Activated CD4-positive, alpha-beta T cell treated with anti-CD3 and anti-CD28 coated beads, Interleukin-2, amount 50 U/mL, for 1 hour (primary cell): ENCODE data around the gene MN1.

ENCODE experiments used
- DNase-seq: peaks from one replicate; pipeline ENCODE4 v3.0.0-alpha.2; 2020

Gene MN1

DNA sequence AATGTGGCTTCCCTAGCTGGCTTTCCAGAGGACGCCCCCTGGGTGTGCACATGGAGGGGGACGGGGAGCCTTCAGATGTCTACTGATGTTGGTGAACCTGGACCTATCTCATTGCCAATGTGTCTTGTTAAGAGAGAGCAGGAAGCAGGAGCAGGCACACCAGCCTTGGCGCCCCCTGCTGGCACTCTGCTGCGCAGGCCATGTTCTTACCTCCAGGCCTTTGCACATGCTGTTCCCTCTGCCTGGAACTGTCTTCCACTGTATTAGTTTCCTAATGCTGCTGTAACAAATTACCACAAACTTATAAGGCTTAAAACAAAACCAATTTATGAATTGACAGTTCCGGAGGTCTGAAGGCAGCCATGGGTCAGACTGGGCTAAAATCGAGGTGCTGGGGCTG is 23.6 kb upstream of the MN1 start:
- DNase-seq: no peak

DNA sequence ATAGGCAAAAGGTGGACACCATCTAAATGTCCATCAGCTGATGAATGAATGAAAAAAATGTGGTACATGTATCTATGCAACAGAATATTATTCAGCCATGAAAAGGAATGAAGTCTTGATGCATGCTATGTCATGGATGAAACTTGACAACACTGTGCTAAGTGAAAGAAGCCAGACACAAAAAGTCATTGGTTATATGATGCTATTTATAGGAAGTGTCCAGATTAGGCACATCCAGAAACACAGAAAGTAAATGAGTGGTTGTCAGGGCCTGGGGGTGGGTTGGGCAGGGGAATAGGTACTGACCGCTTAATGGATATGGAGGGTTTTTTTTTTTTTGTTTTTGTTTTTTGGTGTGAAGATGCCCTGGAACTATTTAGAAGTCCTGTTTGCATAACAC is 21.7 kb upstream of the MN1 start:
- DNase-seq: no peak

DNA sequence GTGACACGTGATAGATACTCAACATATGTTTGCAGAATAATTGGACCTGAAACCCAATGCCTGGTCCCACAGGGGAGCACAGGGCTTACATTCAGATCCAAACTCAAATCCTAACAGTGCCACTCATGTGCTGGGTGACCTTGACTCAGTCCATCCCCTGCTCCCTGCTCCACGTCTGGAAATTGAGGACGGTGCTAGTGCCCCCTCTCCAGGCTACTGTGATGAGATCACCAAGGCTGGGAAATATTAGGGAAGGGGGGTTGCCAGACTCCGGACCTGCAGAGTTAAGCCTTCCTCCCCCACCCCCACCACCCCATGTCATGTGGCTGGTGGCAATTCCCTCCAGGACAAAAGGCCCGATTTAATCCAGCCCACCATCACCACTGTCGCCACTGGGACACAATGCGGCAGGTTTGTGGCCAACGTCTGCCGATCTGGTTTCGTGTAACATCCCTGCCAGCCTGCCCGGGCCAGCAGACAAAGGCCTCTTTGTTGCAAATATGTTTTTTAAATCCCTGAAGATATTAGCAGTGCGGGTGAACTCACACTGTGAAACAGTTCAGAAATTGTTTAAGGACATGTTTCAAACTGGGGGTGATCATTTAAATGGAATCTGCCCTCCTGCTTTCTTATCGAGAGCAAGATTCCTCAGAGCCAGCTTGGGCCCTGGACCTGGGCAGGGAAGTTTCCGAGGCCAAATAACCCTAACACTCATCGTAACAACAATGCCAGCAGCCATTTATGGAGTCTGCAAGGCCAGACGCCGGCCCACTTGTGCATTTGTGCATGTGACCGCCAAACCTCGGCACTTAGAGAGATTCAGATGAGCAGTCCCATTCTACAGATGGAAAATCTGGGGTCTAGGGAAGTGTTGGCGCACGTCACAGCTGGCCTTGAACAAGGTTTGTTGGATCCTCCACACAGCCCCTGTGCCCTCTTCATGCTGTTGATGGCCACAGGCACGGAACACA is 19.6 kb upstream of the MN1 start:
- DNase-seq: no peak

DNA sequence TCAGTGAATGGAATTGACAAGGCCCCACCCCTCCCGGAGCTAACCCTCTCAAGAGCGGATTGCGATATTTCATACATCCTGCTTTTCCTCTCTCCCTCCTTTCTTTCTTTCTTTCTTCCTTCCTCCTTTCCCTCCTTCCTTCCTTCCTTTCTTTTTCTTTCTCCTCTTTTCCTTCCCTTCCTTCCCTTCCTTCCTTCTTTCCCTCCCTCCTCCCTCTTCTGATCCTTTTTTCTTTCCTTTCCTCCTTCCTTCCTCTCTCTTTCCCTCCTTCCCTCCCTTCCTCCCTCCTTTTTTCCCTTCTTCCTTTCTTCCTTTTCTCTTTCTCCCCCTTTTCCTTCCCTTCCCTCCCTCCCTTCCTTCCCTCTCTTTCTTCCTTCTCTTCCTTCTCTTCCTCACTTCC is 15.0 kb upstream of the MN1 start:
- DNase-seq: no peak

DNA sequence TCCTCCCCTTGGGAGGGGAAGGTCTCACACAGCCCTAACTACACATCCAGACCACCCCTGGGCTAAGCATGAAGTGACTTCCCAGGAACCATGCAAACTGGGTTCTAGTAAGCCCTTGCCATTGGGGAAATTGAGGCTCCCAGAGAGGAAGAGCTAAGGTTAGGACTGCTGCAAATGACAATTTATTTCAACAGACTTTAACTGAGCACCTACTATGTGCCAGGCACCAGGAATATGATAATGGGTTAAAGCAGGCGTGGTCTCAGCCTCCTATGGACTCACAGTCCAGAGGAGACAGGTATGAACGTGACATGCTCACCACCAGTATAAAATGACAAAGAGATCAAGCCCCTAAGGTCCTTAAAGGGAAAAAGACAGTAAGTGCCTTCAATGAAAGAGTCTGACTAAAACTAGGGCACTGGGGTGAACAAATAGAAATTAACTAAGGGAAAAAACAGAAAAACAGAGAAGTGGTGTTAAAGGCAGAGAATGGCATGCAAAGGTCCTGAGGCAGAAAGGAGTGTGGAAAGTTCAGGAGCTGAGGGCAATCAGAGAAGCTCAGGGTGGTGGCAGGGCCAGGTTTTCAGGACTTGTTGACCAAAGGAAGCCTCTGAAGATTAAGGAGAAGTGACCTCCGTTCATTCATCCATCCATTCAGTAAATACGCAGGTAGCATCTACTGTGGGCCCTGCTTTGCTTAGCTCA is 14.4 kb upstream of the MN1 start:
- DNase-seq: no peak

DNA sequence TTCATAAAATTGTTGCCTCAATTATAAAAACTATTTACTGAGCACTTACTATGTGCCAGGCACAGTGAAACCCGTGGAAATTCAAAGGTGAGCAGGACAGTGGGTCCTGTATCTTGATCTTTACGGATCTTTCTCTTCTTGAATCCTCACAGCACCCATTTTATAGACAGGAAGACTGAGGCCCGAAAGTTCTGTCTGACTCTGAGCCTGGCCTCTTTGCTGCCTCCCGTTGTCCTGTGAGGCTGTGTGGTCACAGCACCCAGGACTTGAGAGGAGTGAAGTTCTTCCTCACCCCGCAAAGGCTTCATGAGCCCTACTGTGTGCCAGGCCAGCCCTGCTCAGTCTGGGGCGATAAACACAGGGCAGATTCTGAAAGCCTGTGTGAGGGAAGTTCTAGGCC is 13.4 kb upstream of the MN1 start:
- no peak for DNase-seq

DNA sequence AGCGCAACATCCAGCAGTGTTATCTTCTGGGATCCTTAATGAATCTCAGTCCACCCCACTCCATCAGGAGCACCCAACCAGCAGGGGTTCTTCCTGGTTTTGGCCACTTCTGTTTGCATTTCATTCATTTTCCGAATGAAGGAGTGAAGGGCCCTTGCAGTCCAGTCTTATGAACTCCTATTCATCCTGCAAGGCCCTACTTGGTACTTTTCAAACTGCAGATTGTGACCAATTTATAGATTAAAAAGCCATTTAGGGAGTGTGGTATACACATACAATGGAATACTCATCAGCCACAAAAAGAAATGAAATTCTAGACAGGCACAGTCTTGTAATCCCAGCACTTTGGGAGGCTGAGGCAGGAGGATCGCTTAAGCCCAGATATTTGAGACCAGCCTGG is 10.2 kb upstream of the MN1 start:
- no peak for DNase-seq

DNA sequence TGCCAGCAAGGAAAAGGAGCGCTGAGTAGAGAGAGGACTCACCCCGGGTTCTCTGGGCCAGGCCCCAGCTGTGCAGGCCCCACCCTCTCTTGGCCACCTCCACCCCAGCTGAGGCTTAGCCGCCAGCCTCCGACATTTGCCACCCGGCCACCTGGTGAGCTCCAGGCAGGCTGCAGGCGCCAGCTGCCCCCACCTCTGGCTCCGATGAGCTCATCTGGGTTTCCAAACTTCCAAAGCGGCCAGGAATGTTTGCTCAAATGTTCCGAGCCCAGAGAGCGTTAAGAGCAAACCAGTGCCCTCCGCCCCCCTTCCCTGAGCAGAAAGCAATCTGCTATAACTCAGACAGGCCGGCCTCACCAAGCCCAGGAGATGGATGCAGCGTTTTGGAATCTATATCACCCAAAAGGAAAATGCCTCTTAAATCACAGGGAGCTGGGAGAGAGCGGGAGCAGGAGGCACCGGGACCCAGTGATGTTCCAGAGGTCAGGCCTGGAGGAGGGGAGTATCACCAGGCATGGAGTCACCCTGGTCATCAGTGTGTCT is 9.1 kb upstream of the MN1 start:
- no peak for DNase-seq

DNA sequence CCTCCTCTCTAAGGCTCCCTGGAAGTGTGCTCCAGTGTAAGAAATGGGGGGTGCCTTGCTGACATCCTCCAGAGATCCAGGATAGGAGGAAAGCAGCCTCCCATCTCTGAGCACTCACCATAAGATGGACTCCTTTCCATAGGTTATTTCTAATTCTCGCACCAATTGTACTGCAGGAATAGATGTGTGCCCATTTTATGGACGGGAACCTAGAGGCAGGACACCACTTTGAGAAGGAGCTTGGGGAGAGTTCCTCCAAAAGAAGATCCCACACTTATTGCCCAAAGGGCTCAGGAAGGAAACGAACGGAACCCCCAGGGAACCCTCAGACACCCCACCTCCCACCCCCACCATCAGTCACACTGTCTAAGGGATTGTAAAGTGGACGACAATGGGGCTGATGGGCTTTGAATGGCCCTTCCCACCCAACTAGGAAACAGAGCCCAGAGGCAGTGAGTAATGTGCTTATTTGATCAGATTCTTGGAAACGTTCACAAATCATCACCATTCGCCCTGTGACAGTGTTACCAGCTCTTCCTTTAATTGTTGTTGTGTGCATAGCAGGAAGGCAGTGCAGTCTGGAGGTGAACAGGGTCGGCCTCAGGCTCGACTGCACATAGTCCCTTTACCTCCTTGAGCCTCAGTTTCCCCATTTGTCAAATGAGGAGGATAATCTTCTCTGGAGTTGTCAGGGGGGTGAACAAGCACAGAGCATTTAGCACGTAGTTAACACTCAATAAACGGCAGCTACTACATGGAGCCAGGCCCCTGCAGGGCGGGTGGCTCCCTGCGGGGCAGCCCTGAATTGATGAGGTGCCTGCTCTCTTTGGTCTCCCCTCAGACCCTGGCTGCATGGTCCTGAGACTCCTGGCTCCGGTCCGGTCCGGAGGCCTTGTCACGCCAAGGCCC is 8.4 kb upstream of the MN1 start:
- no peak for DNase-seq

DNA sequence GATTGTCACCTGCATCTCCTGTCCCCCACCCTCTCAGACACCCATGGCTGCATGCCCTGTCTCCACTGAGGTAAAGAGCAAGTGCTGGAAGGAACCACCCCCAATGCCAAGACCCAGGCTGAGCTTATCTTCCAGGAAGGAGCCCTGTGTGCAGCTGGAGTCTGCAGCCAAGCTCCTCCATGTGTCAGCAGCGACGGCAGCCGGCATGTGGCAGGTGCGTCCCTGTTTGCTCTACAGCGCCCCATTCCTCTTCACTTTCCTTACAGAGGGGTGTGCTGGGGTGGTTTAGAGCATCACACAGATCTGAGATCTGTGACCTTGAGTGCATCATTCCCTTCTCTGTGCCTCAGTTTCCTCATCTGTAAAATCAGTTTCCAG is 7.7 kb upstream of the MN1 start:
- no peak for DNase-seq

DNA sequence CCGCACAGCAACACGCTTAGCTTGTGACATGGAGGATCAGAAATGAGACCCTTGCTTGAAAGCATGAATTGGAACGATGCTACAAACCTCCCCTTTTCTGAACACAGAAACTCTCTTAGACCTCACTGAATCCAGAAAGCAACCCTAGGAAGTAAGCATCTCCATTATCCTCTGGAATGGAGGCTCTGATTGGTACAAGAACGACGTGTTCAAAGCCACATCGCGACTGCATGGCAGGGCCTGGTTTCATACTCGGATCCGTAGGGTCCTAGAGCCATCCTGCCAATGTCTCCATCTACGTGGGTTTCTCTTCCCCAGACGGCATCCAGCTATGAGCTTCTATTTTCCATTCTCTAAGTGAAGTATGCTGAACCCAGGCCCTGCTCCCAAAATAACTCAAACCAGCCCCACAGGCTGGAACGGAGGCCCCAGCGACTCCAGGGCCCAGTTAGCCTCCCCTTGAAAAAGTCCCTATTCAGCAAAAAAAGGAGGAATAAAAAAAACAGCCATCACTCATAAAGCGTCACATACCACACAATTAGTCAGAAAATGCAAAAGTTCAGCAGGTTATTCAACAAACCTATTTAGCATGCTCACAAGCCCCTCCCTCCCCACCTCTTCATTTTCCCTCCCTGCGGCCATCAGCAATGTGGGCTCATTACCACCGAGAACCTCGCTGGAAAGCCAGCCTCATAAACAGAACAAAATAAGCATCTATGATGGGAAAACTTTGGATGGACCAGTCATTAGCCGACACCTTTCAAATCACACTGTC is 7.1 kb upstream of the MN1 start:
- no peak for DNase-seq

DNA sequence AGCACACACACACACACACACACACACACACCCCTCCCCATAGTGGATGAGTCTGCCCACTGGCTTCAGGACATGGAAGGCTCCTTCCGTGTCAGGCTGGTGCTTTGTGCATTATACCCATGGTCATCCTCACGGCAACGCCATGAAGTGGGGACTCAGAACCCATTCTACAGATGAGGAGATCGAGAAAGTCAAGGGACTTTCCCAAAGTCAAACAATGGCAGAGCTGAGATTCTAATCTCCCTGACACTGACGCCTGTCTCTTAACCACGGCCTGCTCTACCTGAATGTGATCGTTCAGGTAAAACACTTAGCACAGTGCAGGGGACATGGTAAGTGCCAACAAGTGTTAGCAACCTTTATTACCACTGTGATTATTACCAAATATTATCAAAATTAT is 4.3 kb upstream of the MN1 start:
- no peak for DNase-seq

DNA sequence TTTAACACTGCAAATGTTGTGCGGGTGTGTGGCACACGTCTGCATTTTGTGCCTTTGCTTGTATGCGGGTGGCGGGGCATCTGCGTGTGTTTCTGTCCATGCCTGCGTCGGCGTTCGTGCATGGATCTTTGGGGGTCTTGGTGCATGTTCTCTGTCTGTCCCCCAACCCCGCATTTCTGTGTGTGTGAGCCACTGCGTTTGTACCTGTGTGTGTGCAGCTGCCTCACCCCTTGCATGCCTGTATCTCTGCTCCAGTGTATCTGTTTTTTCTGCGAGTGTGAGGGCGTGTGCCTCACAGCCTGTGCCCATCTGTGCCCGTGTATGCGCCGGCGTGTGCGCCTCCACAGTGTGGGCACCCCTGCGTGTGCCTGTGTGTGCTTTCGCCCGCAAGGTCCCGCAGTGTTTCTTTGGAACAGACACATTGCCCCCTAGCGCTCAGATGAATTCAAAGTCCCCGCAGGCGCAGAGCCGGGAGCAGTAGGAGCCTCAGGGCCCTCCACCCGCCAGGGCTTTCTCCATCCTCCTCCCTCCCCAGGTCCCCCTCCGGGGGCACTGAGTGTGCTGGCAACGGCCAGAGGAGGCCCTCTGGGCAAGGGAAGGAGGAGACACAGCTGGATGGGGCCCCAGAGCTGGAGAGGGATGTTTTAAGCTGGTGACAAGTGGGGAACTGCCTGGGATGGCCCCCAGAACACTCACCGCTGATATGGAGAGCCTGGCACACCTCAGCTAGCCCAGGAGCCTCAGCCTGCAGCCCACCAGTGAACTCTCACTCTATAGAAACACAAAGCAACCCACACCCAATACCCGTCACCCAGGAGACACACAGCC is 3.1 kb upstream of the MN1 start:
- peak; percentile 50 for DNase-seq

DNA sequence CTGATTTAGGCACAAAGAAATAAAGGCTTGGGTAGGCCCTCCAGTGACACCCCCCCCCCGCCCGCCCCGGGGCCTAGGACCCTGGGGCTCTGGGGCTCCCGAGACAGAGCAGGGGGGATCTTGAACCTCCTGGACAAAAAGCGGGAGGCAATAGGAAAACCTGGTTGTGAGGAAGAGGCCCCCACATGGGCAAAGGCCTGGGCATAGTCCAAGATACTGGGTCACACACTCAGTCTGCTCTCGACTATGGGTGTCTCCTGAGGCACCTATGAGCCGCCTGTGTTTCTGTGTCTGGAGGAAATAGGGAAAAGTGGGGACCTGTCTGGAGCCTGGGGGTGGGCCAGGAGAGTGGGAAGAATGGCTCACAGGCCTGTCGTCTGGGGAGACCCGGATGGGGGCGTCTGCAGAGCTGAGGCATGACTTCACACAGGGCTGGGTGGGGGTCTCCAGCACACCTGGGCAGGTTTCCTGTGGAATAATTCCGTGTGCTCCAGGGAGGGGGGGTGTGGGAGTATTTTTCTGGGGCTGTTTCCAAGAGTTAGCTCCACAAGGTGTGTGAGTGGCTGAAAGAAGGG is 2.4 kb upstream of the MN1 start:
- DNase-seq: no peak

DNA sequence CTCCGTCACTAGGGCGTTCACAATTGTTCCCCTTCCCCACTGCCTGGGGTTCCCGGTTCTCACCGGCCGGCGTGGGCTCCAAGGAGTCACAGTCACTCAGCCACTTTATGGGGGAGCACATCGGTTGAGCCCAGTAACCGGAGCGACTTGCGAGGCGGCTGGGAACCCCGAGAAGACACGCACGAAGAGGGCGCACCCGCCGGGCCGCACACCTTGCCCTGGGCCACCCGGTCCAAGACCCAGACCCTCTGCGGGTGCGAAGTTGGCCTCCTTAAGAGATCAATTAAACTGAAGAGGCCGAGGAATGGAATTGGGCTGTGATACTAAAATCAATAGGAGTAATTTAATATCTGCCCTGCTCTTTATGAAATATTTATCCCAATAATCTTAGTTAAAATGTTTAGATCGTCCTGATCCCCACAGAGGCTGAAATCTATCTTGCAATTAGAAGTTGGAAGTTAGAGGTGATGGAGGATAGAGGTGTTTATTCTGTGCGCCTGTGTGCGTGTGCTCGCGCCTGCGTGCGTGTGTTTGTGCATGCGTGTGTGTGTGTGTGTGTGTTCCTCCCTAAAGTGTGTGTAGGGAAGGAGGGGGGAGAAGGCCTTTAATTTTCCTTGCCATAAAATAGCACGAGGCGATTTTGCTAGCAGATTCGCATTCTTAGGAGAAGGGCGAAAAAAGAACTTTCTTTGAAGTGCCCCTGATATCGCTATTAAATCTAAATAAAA is 954 bp upstream of the MN1 start:
- no peak for DNase-seq

DNA sequence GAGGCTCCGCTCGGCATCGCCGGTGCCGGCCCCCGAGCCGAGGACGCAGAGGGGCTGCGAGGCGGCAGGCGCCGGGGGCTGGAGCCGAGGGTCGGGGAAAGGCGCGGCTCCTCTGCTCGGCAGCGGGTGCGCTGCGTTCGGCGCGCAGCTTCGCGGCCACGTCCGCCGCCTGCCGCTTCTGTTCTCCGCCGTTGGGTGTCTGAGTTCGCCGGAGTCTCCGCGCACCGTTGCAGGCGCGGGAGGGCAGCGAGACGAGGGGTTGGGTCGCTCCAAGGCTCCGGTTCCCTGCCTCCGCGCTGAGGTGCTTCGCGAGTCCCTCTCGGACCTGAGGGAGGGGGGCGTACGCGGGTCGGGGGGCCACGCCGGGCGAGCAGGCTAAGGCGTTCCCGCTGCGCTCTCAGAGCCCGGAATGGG is 347 bp downstream of the MN1 start:
- DNase-seq: no peak

DNA sequence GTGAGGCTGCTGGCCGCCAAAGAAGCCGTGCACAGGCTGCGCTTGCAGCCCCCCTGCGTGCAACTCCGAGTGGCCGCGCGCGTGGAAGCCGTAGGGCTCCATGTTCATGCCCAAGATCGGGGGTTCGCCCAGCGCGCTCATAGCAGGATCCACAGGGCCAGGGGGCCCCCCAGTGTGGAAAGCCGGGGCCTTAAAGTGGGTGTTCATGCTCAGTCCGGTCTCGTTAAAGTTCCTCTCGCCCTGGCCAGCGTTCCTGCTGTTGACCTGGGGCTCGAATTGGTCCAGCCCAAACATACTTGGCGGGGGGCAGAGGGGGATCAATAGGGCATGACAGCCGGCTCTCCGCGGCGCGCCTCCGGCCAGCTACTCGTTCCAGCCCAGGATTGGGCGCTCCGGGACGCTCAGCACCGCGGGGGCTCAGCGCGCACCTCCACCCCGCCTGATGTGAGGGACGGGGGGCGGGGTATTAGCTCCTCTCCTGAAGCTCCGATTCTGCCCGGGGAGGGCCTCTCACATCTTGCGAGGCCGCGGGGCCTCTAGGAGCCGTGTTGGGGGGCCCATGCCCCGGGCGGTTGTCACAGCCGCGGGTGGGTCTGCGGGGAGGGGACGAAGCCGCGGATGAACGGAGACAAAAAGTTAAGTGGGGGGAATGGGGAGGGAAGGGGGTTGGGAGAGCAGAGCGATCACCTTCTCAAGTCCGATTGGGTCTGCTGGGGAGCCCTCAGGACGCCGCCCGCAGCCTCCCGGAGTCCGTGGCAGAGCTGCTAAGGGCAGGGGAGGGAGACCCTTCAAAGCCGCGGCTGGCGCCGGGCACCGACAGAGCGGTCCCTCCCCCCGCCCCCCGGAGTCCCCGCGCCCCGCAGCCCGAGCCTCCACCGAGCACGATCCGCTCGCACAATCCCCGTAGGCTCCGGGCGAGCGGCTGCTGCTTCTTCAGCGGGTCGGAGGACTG is 1.0 kb downstream of the MN1 start:
- no peak for DNase-seq

DNA sequence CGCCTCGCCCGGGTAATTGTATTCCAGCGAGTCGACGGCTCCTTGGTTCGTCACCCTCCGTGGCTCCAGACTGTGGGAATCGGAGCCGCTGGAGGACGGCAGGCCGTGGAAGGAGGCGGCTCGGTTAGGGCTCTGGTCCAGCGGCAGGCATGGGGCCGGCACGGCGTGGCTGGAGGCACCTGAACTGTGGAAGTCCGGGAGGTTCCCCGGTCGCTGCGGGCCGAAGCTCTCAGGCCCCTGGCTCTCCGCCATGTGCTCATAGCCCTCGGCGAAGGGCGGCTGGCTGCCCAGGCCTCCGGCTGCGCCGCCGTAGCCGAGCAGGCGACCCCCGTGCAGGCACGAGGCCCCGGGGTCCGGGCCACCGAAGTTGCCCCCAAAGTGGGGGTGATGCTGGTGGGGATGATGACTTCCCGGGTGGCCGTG is 1.7 kb downstream of the MN1 start:
- DNase-seq: no peak
